Stimulated activated CD4-positive, alpha-beta T cell treated with anti-CD3 and anti-CD28 coated beads, TNF-alpha, amount 100 ng/mL, for 4 hours (primary cell): ENCODE measurements around the gene CLCN2.

ENCODE experiments used
- DNase-seq, 3 experiments: peaks; one replicate each; pipeline ENCODE4 v3.0.0-alpha.2; 2020; ENCODE audit warnings: low read depth in 3 of 3

Gene CLCN2

DNA sequence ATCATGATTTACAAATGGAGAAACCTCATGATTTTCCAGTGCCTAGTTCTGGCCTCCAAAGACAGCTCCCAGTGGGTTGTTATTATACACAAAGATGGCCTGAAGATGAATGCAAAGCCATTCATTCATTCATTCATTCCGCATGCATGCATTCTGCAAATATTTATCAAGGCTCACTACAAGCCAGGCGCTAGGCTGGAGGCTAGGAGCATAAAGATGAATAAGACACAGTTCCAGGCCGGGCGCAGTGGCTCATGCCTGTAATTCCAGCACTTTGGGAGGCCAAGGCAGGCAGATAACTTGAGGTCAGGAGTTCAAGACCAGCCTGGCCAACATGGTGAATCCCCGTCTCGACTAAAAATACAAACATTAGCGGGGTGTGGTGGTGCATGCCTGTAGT, 64.8 kb downstream of the CLCN2 start:
- DNase-seq: no peak
